ENCODE results near the gene TLE4. TPM values are rescaled to one million over a fixed set of nuclear protein-coding genes. Genes with fewer than 3 reads are reported as not detected.

The TLE4 gene
- total and polyA plus RNA-seq, 2 donors (not counting 1 experiment from before 2014, with no cell fraction given), result 34.7 to 57.3 TPM

DNA sequence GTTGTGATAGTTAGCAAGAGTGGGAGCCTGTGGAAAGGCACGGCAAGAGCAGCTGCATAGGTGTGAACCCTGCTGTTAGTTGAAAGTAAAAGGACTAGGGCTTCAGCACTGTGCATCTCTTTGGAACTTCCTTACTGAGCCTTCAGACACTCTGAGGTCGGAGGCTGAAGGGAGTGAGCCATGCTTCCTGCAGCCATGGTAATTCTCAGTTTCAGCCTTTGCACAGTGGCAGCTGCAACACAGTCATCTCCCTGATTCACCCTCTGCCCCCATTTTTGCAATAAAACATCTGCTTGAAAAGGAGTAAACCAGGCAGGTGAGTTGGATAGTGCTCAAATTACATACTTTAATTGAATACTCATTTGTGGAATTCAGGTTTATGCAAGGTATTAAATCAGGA lies 6.5 kb upstream of the TLE4 start:
- DNase-seq, result no peak
- Mint-ChIP-seq H3K27ac (no peak overlapping the region), H3K4me1 (peaks cover 16% of the 10 kb centered on the region), H3K27me3 (peaks cover 31% of the 10 kb centered on the region), H3K4me3 (no peak overlapping the region), H3K9me3 (ENCODE audit: insufficient read depth) (no peaks in the 10 kb centered on the region)
- peaks cover 11 to 15% of the 10 kb centered on the region in 2 donors for H3K4me1 ChIP-seq (ENCODE audit: control insufficient read depth in 2 of 2, insufficient read depth in 2 of 2, low read length in 2 of 2)
- CTCF ChIA-PET, result no interaction called here
- no peak overlapping the region for H2AFZ ChIP-seq (ENCODE audit: insufficient read depth, low read depth, low read length, poor library complexity, severe bottlenecking)
- no peak overlapping the region for H3K4me3 ChIP-seq (ENCODE audit: control extremely low read depth in 1 of 5, extremely low read depth in 1 of 5, insufficient read depth in 1 of 5, low read depth in 2 of 5, low read length in 4 of 5)
- H3K27me3 ChIP-seq (replicated peaks in 1 of 4; ENCODE audit: control extremely low read depth in 1 of 4, control insufficient read depth in 3 of 4, insufficient read depth in 4 of 4, low read length in 3 of 4), result peaks cover 0 to 9% (median 6%) of the 10 kb centered on the region in 4 experiments
- no peaks in the 10 kb centered on the region for H4K20me1 ChIP-seq (ENCODE audit: control insufficient read depth, insufficient read depth, low read length, poor library complexity, severe bottlenecking)
- no peaks in the 10 kb centered on the region for H3K36me3 ChIP-seq (replicated peaks in 1 of 2; ENCODE audit: control extremely low read depth in 1 of 2, control insufficient read depth in 1 of 2, extremely low read depth in 1 of 2, insufficient read depth in 2 of 2, low read length in 1 of 2)
- H3K27ac ChIP-seq (ENCODE audit: low read length in 2 of 2), result no peak overlapping the region
- no peak for TF ChIP-seq EZH2 (IDR thresholded peaks at IDR 0.05; ENCODE audit: borderline replicate concordance, insufficient read depth, low read depth, low read length, poor library complexity, severe bottlenecking)
- no peak overlapping the region for H3K4me2 ChIP-seq (replicated peaks; ENCODE audit: low read depth, low read length, poor library complexity, severe bottlenecking)
- H3K79me2 ChIP-seq (ENCODE audit: control insufficient read depth, insufficient read depth, low read length), result no peaks in the 10 kb centered on the region
- H3K9me3 ChIP-seq (ENCODE audit: control extremely low read depth in 1 of 3, control insufficient read depth in 2 of 3, insufficient read depth in 1 of 3, low read length in 2 of 3), result peaks cover 0 to 3% (median 3%) of the 10 kb centered on the region in 3 donors
- ATAC-seq (ENCODE audit: low read depth), result peak; percentile 28
- intact Hi-C loops (cut with micrococcal nuclease), result no loop called here
- H3K9ac ChIP-seq (ENCODE audit: low read length), result no peak overlapping the region
- WGBS (ENCODE audit: insufficient coverage), result 28% methylated on average over 2 of the region's 2 CpGs
- POLR2A ChIA-PET, result no interaction called here

DNA sequence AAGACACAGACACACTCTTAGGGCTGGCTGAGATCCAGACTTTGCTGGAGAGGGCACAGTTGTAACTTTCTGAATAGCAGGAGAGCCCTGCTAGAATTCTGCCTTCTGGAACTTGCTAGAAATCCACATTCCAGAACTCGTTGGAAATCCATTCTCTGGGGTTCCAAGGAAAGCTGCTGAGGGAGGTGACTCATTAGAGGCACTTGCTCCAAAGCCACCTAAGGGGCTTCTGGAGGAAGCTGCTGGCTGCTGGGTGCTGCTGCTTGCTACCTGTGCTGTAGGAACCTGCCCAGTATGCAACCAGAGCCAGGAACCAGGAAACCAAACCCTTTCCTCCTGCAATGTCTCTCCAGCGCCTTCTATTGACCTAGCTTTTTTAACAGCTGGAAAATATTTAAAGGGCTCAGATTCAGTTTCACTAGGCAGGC lies 4.1 kb upstream of the TLE4 start:
- H4K20me1 ChIP-seq (ENCODE audit: control insufficient read depth, insufficient read depth, low read length, poor library complexity, severe bottlenecking), result no peaks in the 10 kb centered on the region
- no peak overlapping the region for H3K4me2 ChIP-seq (replicated peaks; ENCODE audit: low read depth, low read length, poor library complexity, severe bottlenecking)
- intact Hi-C loops (cut with micrococcal nuclease), result no loop called here
- no peak overlapping the region for H3K9ac ChIP-seq (ENCODE audit: low read length)
- peaks cover 0 to 12% (median 8%) of the 10 kb centered on the region in 4 experiments for H3K27me3 ChIP-seq (replicated peaks in 1 of 4; ENCODE audit: control extremely low read depth in 1 of 4, control insufficient read depth in 3 of 4, insufficient read depth in 4 of 4, low read length in 3 of 4)
- no peak overlapping the region for H3K27ac ChIP-seq (ENCODE audit: low read length in 2 of 2)
- Mint-ChIP-seq H3K27ac (no peak overlapping the region), H3K27me3 (peaks cover 28% of the 10 kb centered on the region), H3K4me3 (no peak overlapping the region), H3K9me3 (ENCODE audit: insufficient read depth) (no peaks in the 10 kb centered on the region), H3K4me1 (peaks cover 18% of the 10 kb centered on the region)
- TF ChIP-seq EZH2 (IDR thresholded peaks at IDR 0.05; ENCODE audit: borderline replicate concordance, insufficient read depth, low read depth, low read length, poor library complexity, severe bottlenecking), result no peak
- TF ChIP-seq, protein P1, sequence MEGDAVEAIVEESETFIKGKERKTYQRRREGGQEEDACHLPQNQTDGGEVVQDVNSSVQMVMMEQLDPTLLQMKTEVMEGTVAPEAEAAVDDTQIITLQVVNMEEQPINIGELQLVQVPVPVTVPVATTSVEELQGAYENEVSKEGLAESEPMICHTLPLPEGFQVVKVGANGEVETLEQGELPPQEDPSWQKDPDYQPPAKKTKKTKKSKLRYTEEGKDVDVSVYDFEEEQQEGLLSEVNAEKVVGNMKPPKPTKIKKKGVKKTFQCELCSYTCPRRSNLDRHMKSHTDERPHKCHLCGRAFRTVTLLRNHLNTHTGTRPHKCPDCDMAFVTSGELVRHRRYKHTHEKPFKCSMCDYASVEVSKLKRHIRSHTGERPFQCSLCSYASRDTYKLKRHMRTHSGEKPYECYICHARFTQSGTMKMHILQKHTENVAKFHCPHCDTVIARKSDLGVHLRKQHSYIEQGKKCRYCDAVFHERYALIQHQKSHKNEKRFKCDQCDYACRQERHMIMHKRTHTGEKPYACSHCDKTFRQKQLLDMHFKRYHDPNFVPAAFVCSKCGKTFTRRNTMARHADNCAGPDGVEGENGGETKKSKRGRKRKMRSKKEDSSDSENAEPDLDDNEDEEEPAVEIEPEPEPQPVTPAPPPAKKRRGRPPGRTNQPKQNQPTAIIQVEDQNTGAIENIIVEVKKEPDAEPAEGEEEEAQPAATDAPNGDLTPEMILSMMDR (IDR thresholded peaks at IDR 0.05), result no peak
- H3K79me2 ChIP-seq (ENCODE audit: control insufficient read depth, insufficient read depth, low read length), result no peaks in the 10 kb centered on the region
- no peak for ATAC-seq (ENCODE audit: low read depth)
- CTCF ChIA-PET, result interaction anchor here (1.0 to 1.1 kb wide), 2 partner anchors 25 to 57 kb away, joined by 3 read pairs; no protein-coding TSS in a partner anchor
- H3K9me3 ChIP-seq (ENCODE audit: control extremely low read depth in 1 of 3, control insufficient read depth in 2 of 3, insufficient read depth in 1 of 3, low read length in 2 of 3), result peaks cover 0 to 3% (median 3%) of the 10 kb centered on the region in 3 donors
- H2AFZ ChIP-seq (ENCODE audit: insufficient read depth, low read depth, low read length, poor library complexity, severe bottlenecking), result no peak overlapping the region
- DNase-seq, result no peak
- POLR2A ChIA-PET, result no interaction called here
- peaks cover 13 to 20% of the 10 kb centered on the region in 2 donors for H3K4me1 ChIP-seq (ENCODE audit: control insufficient read depth in 2 of 2, insufficient read depth in 2 of 2, low read length in 2 of 2)
- no peaks in the 10 kb centered on the region for H3K36me3 ChIP-seq (replicated peaks in 1 of 2; ENCODE audit: control extremely low read depth in 1 of 2, control insufficient read depth in 1 of 2, extremely low read depth in 1 of 2, insufficient read depth in 2 of 2, low read length in 1 of 2)
- 100% methylated on average over 1 of the region's 2 CpGs for WGBS (ENCODE audit: insufficient coverage)
- H3K4me3 ChIP-seq (ENCODE audit: control extremely low read depth in 1 of 5, extremely low read depth in 1 of 5, insufficient read depth in 1 of 5, low read depth in 2 of 5, low read length in 4 of 5), result no peak overlapping the region

Measured in B cell (primary cell).